Type B pancreatic cell (in vitro differentiated cells): ENCODE measurements around the gene MED27. TPM values are rescaled to one million over a fixed set of nuclear protein-coding genes. Genes with fewer than 3 reads are reported as not detected.

Experiments
- DNase-seq: peaks from one replicate; pipeline ENCODE4 v3.0.0; 2021; ENCODE audit warnings: mixed read lengths; ENCODE audit not compliant: unreplicated experiment; ENCODE audit errors: extremely low spot score
- H3K27ac Mint-ChIP-seq: 2 replicates; pipeline ENCODE4 v1.8.0; 2021; ENCODE audit warnings: mild to moderate bottlenecking, mixed read lengths
- H3K27me3 Mint-ChIP-seq: 2 replicates; pipeline ENCODE4 v1.8.0; 2021; ENCODE audit warnings: mixed read lengths
- H3K36me3 Mint-ChIP-seq: 2 replicates; pipeline ENCODE4 v1.8.0; 2021; ENCODE audit warnings: mixed read lengths
- H3K4me1 Mint-ChIP-seq: one replicate; pipeline ENCODE4 v1.8.0; 2021; ENCODE audit warnings: mixed read lengths; ENCODE audit not compliant: unreplicated experiment
- H3K4me3 Mint-ChIP-seq: 2 replicates; pipeline ENCODE4 v1.8.0; 2021; ENCODE audit warnings: mild to moderate bottlenecking, mixed read lengths
- H3K9me3 Mint-ChIP-seq: 2 replicates; pipeline ENCODE4 v1.8.0; 2021; ENCODE audit warnings: mixed read lengths
- total RNA-seq: library from RNA; stranded (reverse); gene quantifications from 2 replicates; pipeline ENCODE4 v1.2.1, GENCODE V29; 2021; ENCODE audit warnings: low replicate concordance
- TF ChIP-seq, protein P1 (sequence below): fragments of 200-600 bp; sonication (generic); conservative IDR thresholded peaks from 2 replicates; pipeline ENCODE4 v1.5.0; 2021; ENCODE audit warnings: antibody characterized with exemption, mild to moderate bottlenecking

Gene MED27
- total RNA-seq, 1 donor from 2014 or later: 21.7 TPM

DNA sequence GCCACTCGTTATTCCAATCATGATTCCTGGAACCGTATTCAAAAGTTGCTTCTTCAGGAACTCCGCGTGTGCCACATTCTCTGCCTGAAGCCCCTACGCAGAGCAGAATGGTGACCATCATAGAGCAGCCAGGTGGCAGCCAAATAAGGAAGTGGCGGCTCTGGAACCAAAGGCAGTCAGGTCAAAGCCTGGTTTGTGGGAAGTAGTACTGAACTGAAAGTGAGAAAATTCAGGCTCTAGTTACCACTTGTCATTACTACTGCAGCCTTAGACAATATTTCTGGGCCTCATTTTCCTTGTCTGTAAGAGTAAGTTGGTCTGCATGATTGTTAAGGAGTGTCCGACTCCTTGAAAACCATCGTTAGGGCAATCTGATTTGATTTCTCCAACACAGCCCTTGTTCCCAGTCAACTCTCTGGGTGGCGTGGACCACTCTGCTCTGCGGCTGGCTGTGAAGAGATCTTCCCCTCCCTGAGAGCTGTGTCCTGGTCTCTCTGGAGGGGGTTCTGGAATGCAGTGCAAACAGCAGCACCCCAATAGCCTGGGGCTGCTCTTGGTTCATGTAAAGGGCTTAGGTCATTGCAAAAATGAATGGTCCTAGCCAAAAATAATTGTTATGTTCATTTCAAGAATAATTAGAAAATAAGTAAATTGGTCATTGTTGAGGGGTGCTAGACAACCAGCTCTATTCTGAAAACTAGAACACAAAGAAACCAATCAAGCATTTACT lies 102.4 kb downstream of the MED27 start:
- TF ChIP-seq, protein P1, sequence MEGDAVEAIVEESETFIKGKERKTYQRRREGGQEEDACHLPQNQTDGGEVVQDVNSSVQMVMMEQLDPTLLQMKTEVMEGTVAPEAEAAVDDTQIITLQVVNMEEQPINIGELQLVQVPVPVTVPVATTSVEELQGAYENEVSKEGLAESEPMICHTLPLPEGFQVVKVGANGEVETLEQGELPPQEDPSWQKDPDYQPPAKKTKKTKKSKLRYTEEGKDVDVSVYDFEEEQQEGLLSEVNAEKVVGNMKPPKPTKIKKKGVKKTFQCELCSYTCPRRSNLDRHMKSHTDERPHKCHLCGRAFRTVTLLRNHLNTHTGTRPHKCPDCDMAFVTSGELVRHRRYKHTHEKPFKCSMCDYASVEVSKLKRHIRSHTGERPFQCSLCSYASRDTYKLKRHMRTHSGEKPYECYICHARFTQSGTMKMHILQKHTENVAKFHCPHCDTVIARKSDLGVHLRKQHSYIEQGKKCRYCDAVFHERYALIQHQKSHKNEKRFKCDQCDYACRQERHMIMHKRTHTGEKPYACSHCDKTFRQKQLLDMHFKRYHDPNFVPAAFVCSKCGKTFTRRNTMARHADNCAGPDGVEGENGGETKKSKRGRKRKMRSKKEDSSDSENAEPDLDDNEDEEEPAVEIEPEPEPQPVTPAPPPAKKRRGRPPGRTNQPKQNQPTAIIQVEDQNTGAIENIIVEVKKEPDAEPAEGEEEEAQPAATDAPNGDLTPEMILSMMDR: no peak
- no peaks in the 10 kb centered on the region for H3K27me3 Mint-ChIP-seq
- H3K4me3 Mint-ChIP-seq: no peak overlapping the region
- H3K27ac Mint-ChIP-seq: no peak overlapping the region
- no peaks in the 10 kb centered on the region for H3K36me3 Mint-ChIP-seq
- no peaks in the 10 kb centered on the region for H3K9me3 Mint-ChIP-seq
- DNase-seq: no peak
- peaks cover 18% of the 10 kb centered on the region for H3K4me1 Mint-ChIP-seq

DNA sequence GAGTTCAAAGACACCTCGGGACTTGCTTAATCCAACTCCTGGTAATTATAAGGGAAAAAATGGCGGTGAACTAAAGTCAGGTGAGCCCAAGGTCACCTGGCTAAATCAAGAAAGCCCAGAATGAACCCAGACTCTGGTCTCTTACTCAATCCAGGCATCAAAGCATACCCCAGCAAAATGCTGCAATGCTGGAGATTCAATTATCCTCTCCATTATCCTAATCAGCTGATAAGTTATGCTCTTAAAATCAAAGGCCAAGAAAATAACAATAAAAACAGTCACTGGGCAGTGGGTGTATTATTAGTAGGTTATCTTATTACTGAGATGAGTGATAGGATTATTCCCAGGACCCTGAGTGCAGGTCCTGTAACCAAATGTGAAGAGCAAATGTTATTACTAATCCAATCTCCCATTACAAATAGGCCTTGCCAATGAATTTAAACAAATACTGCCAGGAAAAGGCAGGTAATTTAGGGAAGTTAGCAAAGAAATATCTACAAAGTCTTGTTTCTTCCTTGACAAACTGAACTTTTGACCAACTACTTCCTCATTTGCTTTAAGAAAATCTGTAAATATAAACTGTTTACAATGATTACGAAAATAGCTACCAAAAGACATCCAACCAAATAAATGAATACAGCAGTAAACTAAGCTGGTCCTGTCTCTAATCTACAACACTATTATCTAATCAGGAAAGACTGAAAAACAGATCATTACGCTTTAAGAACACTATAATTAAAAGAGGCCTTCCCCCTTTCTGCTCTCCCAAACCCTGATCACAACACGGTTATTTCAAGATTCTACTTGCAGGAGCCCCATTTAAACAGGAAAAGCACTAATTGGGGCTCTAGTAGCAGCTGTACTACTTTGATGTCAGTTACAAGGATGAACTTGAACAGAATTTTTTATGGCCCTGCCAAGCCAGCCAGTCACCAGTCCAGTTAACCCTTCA lies 103.2 kb downstream of the MED27 start:
- Mint-ChIP-seq H3K9me3 (no peaks in the 10 kb centered on the region), H3K4me1 (peaks cover 16% of the 10 kb centered on the region), H3K27me3 (no peaks in the 10 kb centered on the region), H3K36me3 (no peaks in the 10 kb centered on the region), H3K27ac (no peak overlapping the region), H3K4me3 (no peak overlapping the region)
- DNase-seq: no peak
- TF ChIP-seq, protein P1: no peak

DNA sequence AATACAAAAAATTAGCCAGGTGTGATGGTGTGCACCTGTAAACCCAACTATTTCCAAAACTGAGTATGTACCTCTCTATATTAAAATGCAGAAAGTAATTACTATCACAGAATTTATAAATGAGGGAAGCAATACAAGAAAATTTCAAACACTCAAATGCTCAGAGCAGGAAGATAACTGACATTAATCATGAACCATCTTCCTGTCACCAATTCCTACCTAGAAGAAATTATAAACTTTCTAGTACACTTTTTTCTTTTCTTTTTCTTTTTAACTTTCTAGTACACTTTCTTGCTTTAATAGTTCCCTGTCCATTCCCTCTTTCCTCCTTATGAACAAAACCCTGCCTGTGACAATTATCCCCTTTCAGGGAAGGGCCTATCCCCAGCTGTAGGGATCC lies 106.8 kb downstream of the MED27 start:
- no peaks in the 10 kb centered on the region for H3K36me3 Mint-ChIP-seq
- peaks cover 3% of the 10 kb centered on the region for H3K4me1 Mint-ChIP-seq
- no peak for DNase-seq
- no peak overlapping the region for H3K4me3 Mint-ChIP-seq
- TF ChIP-seq, protein P1: no peak
- H3K27ac Mint-ChIP-seq: no peak overlapping the region
- no peaks in the 10 kb centered on the region for H3K9me3 Mint-ChIP-seq
- no peaks in the 10 kb centered on the region for H3K27me3 Mint-ChIP-seq

DNA sequence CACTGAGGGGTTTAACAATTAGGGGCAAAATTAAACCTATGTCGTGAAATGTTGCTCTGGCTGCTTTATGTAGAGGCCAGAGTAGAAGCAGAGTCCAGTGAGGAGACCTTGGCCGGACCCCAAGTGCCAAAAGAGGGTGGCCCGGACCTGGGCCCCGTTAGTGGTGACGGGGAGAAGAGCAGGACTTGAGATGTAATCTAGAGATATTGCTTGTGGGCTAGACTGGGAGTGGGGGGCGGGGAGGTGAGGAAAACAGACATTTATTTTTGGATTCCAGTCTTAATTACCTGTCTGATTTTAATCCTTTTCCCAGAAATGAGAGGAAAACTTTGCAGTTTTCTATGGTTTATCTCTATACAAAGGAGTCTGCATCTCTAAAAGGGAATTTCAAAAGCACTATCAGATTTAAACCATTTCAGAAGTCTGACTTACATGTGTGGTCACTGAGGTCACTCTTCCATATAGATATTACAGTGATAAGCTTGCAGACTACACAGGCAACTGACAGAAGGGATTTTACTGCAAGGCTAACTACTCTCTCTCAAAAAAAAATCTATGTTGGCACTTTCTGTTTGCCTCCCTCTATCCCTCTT lies 108.1 kb downstream of the MED27 start:
- Mint-ChIP-seq H3K9me3 (no peaks in the 10 kb centered on the region), H3K36me3 (no peaks in the 10 kb centered on the region), H3K4me3 (no peak overlapping the region), H3K27ac (no peak overlapping the region), H3K27me3 (no peaks in the 10 kb centered on the region), H3K4me1 (peaks cover 3% of the 10 kb centered on the region)
- DNase-seq: no peak
- TF ChIP-seq, protein P1: no peak

DNA sequence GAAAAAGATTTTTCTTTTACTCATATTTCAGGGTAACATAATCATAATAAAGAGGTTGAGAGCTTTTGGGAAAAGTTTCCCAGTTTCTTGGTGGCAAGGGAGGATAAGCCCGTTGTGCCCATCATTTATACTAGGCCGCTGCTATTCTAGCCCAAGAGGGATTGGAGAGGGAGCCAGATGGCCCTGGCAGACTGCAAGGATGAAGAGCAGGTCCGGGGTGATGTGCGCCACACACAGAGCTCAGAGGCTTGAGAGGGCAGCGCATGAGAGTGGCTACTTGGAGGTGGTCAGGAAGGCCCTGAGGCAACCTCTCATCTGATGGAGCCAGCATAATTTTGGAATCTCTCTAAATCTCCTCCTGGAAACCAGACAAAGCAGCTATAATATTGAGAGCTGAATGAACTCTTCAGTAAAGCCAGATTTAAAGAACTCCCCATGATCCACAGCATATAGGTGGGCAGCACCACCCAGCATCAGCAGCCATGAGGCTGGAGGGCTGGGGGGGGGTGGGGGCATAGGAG lies 110.1 kb downstream of the MED27 start:
- H3K27me3 Mint-ChIP-seq: no peaks in the 10 kb centered on the region
- TF ChIP-seq, protein P1: no peak
- H3K27ac Mint-ChIP-seq: no peak overlapping the region
- peaks cover 7% of the 10 kb centered on the region for H3K4me1 Mint-ChIP-seq
- no peak overlapping the region for H3K4me3 Mint-ChIP-seq
- H3K9me3 Mint-ChIP-seq: no peaks in the 10 kb centered on the region
- DNase-seq: no peak
- H3K36me3 Mint-ChIP-seq: no peaks in the 10 kb centered on the region
